Gastroesophageal sphincter (tissue), 4 donors: ENCODE results near the gene RIMS4. TPM values are rescaled to one million over a fixed set of nuclear protein-coding genes. Genes with fewer than 3 reads are reported as not detected.

Experiments
- ATAC-seq: fragments of 150-250 bp; one replicate; pipeline ENCODE4 v1.9.1; 2016; ENCODE audit warnings: mild to moderate bottlenecking, moderate library complexity
- H3K27ac ChIP-seq, 4 donors: fragments of 200-600 bp; sonication (generic) in 3 of 4; 1 replicate in 3 of 4; 2 replicates in 1 of 4; pipeline ENCODE4 v1.5.1; 2016 to 2019
- H3K27me3 ChIP-seq: fragments of 200-600 bp; sonication (generic); one replicate; pipeline ENCODE4 v1.5.1; 2019
- H3K36me3 ChIP-seq, 2 donors: fragments of 200-600 bp; sonication (generic); one replicate each; pipeline ENCODE4 v1.5.1; 2019; ENCODE audit warnings: control low read depth in 1 of 2
- H3K4me1 ChIP-seq, 3 donors: fragments of 200-600 bp; sonication (generic); 1 replicate in 2 of 3; 2 replicates in 1 of 3; pipeline ENCODE4 v1.5.1; 2016 to 2019; ENCODE audit warnings: control low read depth in 2 of 3
- H3K4me3 ChIP-seq, 2 donors: fragments of 200-600 bp; sonication (generic); one replicate each; pipeline ENCODE4 v1.5.1; 2019; ENCODE audit warnings: mild to moderate bottlenecking in 1 of 2, moderate library complexity in 1 of 2
- H3K9me3 ChIP-seq, 3 donors: fragments of 200-600 bp; sonication (generic); one replicate each; pipeline ENCODE4 v1.5.1; 2017 to 2019; ENCODE audit warnings: control low read depth in 2 of 3
- EP300 ChIP-seq: sonication (generic); formaldehyde crosslinking; IDR thresholded peaks from one replicate; pipeline ENCODE4 v1.6.1; 2017; ENCODE audit warnings: antibody characterized with exemption, mild to moderate bottlenecking
- POLR2A ChIP-seq, 2 donors: fragments of 450-650 bp; IDR thresholded peaks; one replicate each; pipeline ENCODE4 v1.6.1; 2017; ENCODE audit warnings: antibody characterized with exemption in 2 of 2, mild to moderate bottlenecking in 2 of 2, moderate library complexity in 1 of 2
- POLR2AphosphoS5 ChIP-seq: sonication (generic); formaldehyde crosslinking; IDR thresholded peaks from one replicate; pipeline ENCODE4 v1.6.1; 2017; ENCODE audit warnings: antibody characterized with exemption
- WGBS, 2 donors: methylation state at CpG; one replicate each; pipeline ENCODE4 v1.1.5; 2018; ENCODE audit warnings: low coverage in 1 of 2; 5-methylcytosine and 5-hydroxymethylcytosine counted together
- total RNA-seq, 4 donors: library from RNA; depleted of rRNA; stranded (reverse); fragments of >200 nt; gene quantifications; one replicate each; pipeline ENCODE4 v1.1.0, GENCODE V29; 2016
- TF ChIP-seq, protein P1 (sequence below), 4 experiments: fragments of 200-600 bp in 2 of 4; fragments of 450-650 bp in 2 of 4; sonication (generic) in 1 of 4; IDR thresholded peaks; one replicate each; pipeline ENCODE4 v1.5.1; 2017 to 2019; ENCODE audit warnings: antibody characterized with exemption in 4 of 4, mild to moderate bottlenecking in 2 of 4, moderate library complexity in 2 of 4

RIMS4 gene
- total RNA-seq, 4 donors from 2014 or later: 1.2 to 4.6 (median 2.4) TPM

DNA sequence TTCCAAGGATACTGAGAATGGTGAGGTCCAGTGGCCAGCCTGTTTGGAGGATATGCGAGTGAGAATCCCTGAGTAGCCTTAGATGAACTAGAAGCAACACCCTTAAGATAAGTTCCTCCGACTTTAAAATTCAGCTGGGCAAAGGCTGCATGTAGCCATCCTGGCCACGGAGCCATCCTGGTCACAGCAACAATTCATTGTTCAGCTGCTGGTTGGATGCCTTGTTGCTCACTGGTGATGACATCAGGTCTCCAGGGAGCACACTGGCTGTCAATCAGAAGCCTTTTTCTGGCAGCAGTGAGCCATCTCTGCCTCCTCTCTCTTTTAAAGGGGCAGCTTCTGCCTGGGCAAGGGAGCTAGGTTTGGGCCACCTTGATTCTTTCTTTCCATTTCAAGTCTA lies 22.4 kb upstream of the RIMS4 start:
- Histone ChIP-seq H3K27me3 (peaks cover 46% of the 10 kb centered on the region), H3K27ac (no peak overlapping the region), H3K4me3 (no peak overlapping the region), H3K4me1 (no peaks in the 10 kb centered on the region), H3K9me3 (peaks cover 0 to 5% (median 0%) of the 10 kb centered on the region in 3 donors), H3K36me3 (no peaks in the 10 kb centered on the region)
- WGBS, 2 donors: 42% methylated on average over 3 of the region's 3 CpGs; no CpG with 5 or more reads in 1 of the 2 donors
- TF ChIP-seq, protein P1, sequence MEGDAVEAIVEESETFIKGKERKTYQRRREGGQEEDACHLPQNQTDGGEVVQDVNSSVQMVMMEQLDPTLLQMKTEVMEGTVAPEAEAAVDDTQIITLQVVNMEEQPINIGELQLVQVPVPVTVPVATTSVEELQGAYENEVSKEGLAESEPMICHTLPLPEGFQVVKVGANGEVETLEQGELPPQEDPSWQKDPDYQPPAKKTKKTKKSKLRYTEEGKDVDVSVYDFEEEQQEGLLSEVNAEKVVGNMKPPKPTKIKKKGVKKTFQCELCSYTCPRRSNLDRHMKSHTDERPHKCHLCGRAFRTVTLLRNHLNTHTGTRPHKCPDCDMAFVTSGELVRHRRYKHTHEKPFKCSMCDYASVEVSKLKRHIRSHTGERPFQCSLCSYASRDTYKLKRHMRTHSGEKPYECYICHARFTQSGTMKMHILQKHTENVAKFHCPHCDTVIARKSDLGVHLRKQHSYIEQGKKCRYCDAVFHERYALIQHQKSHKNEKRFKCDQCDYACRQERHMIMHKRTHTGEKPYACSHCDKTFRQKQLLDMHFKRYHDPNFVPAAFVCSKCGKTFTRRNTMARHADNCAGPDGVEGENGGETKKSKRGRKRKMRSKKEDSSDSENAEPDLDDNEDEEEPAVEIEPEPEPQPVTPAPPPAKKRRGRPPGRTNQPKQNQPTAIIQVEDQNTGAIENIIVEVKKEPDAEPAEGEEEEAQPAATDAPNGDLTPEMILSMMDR (IDR thresholded peaks at IDR 0.05): no peak
- TF ChIP-seq POLR2A (IDR thresholded peaks at IDR 0.05): no peak
- no peak for TF ChIP-seq EP300
- no peak for TF ChIP-seq POLR2AphosphoS5
- ATAC-seq: no peak

DNA sequence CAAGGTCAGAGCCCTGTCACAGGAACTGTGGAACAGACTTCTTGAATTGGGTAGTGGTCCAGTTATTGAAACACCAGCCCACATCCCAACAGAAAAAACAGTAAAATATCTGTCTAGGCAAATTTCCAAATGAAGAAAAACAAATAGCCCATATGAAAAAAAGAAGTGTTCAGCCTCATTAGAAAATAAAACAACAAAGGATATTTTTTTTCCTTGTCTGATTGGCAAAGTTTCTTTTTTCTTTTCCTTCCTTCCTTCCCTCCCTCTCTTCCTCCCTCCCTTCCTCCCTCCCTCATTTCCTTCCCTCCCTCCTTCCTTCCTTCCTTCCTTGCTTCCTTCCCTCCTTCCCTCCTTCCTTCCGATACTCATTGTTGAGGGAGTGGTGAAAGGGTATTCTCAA lies 20.6 kb upstream of the RIMS4 start:
- H3K36me3 ChIP-seq: no peaks in the 10 kb centered on the region
- TF ChIP-seq, protein P1 (IDR thresholded peaks at IDR 0.05): no peak
- TF ChIP-seq POLR2AphosphoS5 (no peak), EP300 (no peak), POLR2A (IDR thresholded peaks at IDR 0.05) (no peak)
- no peaks in the 10 kb centered on the region for H3K4me1 ChIP-seq
- H3K9me3 ChIP-seq: peaks cover 0 to 5% (median 0%) of the 10 kb centered on the region in 3 donors
- 83% methylated on average over 1 of the region's 1 CpG; no CpG with 5 or more reads in 1 of the 2 donors for WGBS, 2 donors
- no peak overlapping the region for H3K27ac ChIP-seq
- ATAC-seq: no peak
- no peak overlapping the region for H3K4me3 ChIP-seq
- H3K27me3 ChIP-seq: peaks cover 34% of the 10 kb centered on the region

DNA sequence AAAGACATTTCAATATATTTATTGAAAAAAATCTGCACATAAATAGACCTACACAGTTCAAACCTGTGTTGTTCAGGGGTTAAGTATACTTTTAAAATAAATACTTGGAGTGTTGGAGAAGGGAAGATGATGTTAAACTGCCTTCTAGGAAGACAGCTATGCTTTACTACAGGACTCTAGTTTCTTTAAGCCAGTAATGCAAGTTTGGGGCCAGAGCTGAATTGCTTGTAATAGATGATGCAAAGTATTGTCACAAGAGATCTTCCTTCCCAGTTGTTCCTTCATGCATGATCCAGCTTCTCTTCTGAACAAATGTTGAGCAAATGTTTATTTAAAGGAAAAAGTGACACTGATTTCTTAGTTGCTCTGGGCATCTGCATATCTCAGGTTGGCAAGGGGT lies 20.2 kb upstream of the RIMS4 start:
- no peaks in the 10 kb centered on the region for H3K4me1 ChIP-seq
- peaks cover 30% of the 10 kb centered on the region for H3K27me3 ChIP-seq
- peaks cover 0 to 5% (median 0%) of the 10 kb centered on the region in 3 donors for H3K9me3 ChIP-seq
- no peak overlapping the region for H3K4me3 ChIP-seq
- H3K36me3 ChIP-seq: no peaks in the 10 kb centered on the region
- no peak overlapping the region for H3K27ac ChIP-seq
- TF ChIP-seq POLR2A (IDR thresholded peaks at IDR 0.05) (no peak), EP300 (no peak), POLR2AphosphoS5 (no peak)
- TF ChIP-seq, protein P1 (IDR thresholded peaks at IDR 0.05): no peak
- ATAC-seq: no peak

DNA sequence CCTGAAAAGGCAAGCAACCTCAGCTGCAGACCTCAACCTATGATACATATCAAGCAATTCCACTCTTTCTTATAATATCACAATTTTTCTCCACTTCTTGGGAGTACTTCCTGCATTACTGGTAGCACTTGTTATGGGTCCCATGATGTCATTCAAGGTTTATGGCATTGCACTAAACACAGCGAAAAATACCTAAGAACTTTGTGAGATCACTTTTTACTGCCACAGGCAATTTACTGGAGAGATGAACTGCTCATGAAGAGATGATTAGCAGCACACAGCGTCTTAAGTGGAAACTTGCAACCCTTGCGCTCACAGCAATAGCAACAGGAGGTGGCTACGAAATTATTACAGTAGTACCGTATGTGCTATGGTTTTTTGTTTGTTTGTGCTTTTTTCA lies 19.3 kb upstream of the RIMS4 start:
- 82 to 83% methylated on average over 4 to 5 of the region's 5 CpGs for WGBS, 2 donors
- H3K9me3 ChIP-seq: peaks cover 0 to 5% (median 0%) of the 10 kb centered on the region in 3 donors
- H3K4me1 ChIP-seq: no peaks in the 10 kb centered on the region
- no peak for ATAC-seq
- H3K27ac ChIP-seq: no peak overlapping the region
- peaks cover 27% of the 10 kb centered on the region for H3K27me3 ChIP-seq
- H3K4me3 ChIP-seq: no peak overlapping the region
- TF ChIP-seq EP300 (no peak), POLR2A (IDR thresholded peaks at IDR 0.05) (no peak), POLR2AphosphoS5 (no peak)
- TF ChIP-seq, protein P1 (IDR thresholded peaks at IDR 0.05): no peak
- H3K36me3 ChIP-seq: no peaks in the 10 kb centered on the region

DNA sequence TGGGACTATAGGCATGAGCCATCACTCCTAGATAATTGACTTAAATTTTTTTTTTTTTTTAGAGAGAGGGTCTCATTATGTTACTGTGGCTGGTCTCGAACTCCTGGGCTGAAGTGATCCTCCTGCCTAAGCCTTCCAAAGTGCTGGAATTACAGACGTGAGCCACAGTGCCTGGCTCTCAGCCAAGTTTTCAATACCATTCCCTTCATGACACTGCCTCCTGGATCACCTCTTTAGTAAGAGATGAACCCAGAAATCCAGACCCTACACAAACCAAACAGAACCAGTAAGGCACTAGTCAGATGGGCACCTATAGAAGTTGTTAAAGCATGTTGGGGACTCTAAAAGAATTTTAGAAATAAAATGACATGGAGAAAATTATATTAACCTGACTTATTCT lies 18.3 kb upstream of the RIMS4 start:
- no peak for ATAC-seq
- H3K4me3 ChIP-seq: no peak overlapping the region
- TF ChIP-seq POLR2A (IDR thresholded peaks at IDR 0.05) (no peak), EP300 (no peak), POLR2AphosphoS5 (no peak)
- TF ChIP-seq, protein P1 (IDR thresholded peaks at IDR 0.05): no peak

More for the DNA sequence above, 18.3 kb upstream of the RIMS4 start:
- no peak overlapping the region for H3K27ac ChIP-seq
- H3K27me3 ChIP-seq: peaks cover 27% of the 10 kb centered on the region
- no peaks in the 10 kb centered on the region for H3K36me3 ChIP-seq
- 20 to 42% methylated on average over 1 to 2 of the region's 2 CpGs for WGBS, 2 donors
- H3K9me3 ChIP-seq: peaks cover 0 to 4% (median 0%) of the 10 kb centered on the region in 3 donors
- no peaks in the 10 kb centered on the region for H3K4me1 ChIP-seq
